Cerebellar nuclear complex (tissue), 1 donor: ENCODE results near the gene TMEM181.
"Not testable (repeated sequence)": the region's sequence is repeated elsewhere in the genome, so short reads cannot be mapped to it uniquely, and the experiment has no call there.

Experiments
- DNase-seq, 2 experiments: peaks; one replicate each; lab custom pipeline; 2025; lab: John Stamatoyannopoulos, UW

TMEM181 gene

GRCh38 chr6:158536891-158537798 lies 22.7 kb upstream of the TMEM181 start:
- no peak for DNase-seq

- DNase-seq: no peak
Observed at GRCh38 chr6:158538741-158539140, 21.1 kb upstream of the TMEM181 start.

- DNase-seq: no peak
Observed at GRCh38 chr6:158539413-158539812, 20.5 kb upstream of the TMEM181 start.

- DNase-seq: no peak
Observed at GRCh38 chr6:158539881-158540280, 20.0 kb upstream of the TMEM181 start.

GRCh38 chr6:158543606-158544185 lies 16.2 kb upstream of the TMEM181 start:
- no peak for DNase-seq

GRCh38 chr6:158544428-158544827 lies 15.5 kb upstream of the TMEM181 start:
- DNase-seq: no peak

GRCh38 chr6:158545043-158545966 lies 14.6 kb upstream of the TMEM181 start:
- no peak for DNase-seq

GRCh38 chr6:158548418-158549161 lies 11.3 kb upstream of the TMEM181 start:
- DNase-seq: no peak

GRCh38 chr6:158552055-158552795 lies 7.7 kb upstream of the TMEM181 start:
- DNase-seq: no peak

- no peak for DNase-seq
Observed at GRCh38 chr6:158552796-158553138, 7.1 kb upstream of the TMEM181 start.

GRCh38 chr6:158554611-158555361 lies 5.1 kb upstream of the TMEM181 start:
- no peak for DNase-seq

GRCh38 chr6:158556113-158556512 lies 3.8 kb upstream of the TMEM181 start:
- no peak for DNase-seq

GRCh38 chr6:158557110-158557509 lies 2.8 kb upstream of the TMEM181 start:
- DNase-seq: not testable (repeated sequence)

- no peak for DNase-seq
Observed at GRCh38 chr6:158557927-158558326, 2.0 kb upstream of the TMEM181 start.

- no peak for DNase-seq
Observed at GRCh38 chr6:158558415-158559306, 1.2 kb upstream of the TMEM181 start.

- no peak for DNase-seq
Observed at GRCh38 chr6:158559338-158559894, 475 bp upstream of the TMEM181 start.

- no peak for DNase-seq
Observed at GRCh38 chr6:158560836-158561320, 987 bp downstream of the TMEM181 start.

- no peak for DNase-seq
Observed at GRCh38 chr6:158561321-158561884, 1.5 kb downstream of the TMEM181 start.
